Bronchus fibroblast of lung (primary cell): Measurements from ENCODE around the gene ERCC6L2. TPM values are rescaled to one million over a fixed set of nuclear protein-coding genes. Genes with fewer than 3 reads are reported as not detected.

Experiments used
- total RNA-seq: library from RNA; depleted of rRNA; stranded (reverse); fragments of >200 nt; gene quantifications from 2 replicates; pipeline ENCODE4 v1.2.3, GENCODE V29; 2015

ERCC6L2 gene
- 27.9 and 35.5 TPM in 2 replicates for total RNA-seq

GRCh38 chr9:95875305-95876137 is at the start of gene ERCC6L2:
ERCC6L2 (plus strand) TSS chr9:95875691; CDS start chr9:95876039, 348 bp downstream.

